GM19238 (cell line): Measurements from ENCODE around the gene RAB5B.
"Not testable (repeated sequence)": the region's sequence is repeated elsewhere in the genome, so short reads cannot be mapped to it uniquely, and the experiment has no call there.

ENCODE experiments used
- DNase-seq: peaks from one replicate; pipeline ENCODE4 v3.0.0; 2011; ENCODE audit warnings: low spot score; ENCODE audit not compliant: insufficient read length

The RAB5B gene

DNA sequence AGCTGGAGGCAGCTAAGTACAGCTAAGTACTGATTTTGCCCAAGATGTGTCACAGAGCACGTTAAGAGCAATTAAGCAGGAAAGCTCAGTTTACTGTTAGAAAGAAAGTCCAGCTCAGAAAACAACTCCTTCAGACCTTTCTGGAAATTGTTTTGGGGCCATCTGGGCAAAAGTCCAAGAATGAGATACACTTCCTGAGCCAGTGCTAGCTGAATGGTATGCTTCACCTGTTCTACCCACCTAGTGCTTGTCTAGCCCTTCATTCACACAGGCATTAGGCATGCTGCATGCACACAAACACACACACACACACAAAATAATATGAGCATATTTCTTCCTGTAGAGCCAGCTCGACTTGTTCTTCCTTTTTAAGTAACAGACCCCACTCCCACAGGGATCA lies 40.3 kb downstream of the RAB5B start:
- DNase-seq: no peak

DNA sequence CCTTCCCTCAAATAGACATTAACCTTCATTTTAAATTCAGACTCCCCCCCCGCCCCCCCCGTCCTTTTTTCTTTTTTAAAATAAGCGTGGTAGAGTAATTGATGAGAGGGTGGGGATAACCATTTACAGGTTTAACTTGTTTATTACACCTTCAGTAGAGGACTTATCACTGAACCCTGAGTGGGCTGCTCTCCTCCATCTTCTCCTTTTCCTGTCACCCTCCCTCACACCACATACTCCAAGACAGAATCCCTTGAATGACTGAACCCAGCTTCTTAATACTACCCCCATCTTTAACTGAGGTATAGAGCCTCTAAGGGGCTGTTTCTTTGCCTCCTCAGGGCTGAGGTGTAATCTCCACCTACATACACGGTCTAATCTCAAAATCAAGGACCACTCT lies 43.3 kb downstream of the RAB5B start:
- no peak for DNase-seq

DNA sequence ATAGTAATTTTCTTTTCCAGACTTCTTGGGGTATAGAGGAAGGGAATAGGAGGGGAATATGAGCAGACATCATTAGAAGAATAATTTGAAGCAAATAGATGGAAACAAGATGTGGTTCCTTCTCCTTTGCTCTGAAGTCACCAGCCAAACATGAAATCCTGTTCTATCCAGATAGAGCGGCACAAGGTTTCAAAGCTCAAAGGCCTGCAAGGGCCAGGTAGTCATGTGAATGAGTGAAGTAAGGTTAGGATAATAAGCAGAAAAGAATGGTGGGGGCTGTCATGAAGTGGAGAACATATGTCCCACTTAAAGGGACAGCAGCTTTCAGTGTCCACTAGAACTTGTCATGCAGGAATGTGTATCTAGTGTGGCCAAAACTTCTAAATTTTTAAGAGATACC lies 44.5 kb downstream of the RAB5B start:
- no peak for DNase-seq

DNA sequence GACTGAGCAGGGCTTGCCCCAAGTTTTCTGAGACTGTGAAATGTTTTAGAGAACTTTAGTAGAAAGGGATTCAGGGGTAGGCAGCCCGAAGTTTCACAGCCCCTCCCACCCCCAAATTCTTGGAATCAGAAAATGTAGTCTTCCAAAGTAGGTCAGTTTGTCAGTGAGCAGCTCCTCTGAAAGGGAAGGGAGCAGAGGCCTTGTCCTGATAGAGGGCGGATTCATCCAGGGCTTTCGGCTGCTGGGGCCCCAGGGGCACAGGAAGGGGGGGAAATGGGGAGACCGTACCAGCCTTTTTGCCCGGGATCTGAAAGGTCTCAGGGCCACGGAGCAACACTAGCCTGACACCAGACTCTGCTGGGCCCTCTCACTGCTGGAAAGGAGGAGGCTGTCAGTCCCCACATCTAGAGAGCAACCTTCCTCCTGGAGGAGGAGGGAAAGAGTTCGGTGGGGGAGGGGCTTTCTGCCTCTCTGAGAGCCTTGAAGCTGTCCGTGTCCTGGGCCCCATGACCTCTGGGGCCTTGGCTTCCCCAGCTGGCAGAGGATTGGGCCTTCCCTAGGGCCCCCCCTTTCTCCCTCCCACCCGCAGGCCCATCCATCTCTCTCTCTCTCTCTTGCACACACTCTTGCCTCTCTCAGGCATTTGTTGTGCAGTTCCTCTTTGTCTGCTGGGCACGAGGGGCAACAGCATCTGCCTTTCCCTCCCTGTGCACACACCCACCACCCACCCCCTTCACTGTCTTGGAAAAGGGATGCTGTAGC lies 46.7 kb downstream of the RAB5B start, which contains the start of gene IKZF4:
Gene IKZF4, plus strand, starts transcription at position 621 of the 762 bp plus-strand sequence. CDS start 451 bp downstream, outside the sequence.
- no peak for DNase-seq

DNA sequence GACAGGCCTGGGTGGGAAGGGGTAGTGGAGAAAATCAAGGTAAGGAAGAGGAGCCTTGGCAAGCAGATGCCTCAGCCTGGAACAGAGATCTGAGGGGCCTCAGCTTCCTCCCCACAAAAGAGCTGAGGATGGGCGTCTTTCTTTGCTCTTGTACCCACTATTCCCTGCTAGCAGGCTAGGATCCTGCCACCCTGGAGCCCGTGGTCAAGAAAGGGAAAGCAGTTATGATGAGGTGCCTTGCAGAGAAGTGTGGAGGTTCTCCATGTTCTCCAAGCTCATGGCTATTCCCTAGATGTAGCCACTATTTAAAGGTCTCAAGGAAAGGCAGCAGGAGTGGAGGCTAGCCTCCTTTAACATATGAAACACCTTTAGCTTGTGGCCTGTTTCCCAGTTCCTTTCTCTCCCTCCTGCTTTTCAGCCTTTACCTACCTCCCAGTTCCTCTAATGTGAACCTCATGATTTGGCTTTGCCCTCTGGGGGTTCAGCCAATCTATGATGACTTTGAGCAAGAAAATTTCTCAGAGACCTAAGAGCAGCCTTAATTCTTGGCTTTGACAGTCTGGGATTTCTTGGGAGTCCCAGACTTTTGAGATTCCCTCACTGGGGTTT lies 48.1 kb downstream of the RAB5B start:
- no peak for DNase-seq

DNA sequence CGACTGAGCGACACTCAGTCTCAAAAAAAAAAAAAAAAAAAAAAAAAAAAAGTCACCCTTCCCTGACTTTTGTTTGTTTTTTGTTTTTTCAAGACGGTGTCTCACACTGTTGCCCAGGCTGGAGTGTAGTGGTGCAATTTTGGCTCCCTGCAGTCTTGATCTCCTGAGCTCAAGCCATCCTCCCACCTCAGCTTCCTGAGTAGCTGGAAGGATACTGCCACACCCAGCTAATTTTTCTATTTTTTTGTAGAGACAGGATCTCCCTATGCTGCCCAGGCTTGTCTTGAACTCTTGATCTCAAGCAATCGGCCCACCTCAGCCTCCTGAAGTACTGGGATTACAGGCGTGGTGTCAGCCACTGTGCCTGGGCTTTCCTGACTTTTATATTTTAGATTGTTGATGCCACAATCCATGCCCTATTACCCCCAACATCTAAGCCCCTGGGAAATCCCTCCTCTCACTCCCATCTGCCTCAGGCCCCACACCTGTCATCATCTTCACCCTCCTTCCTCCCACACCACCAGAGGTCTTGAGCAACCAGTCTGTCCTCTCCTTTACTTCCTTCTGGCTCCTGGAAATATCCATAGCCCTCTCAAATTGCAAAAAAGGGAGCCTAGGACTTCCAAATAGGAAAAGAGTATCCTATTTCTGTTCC lies 54.8 kb downstream of the RAB5B start:
- DNase-seq: no peak

DNA sequence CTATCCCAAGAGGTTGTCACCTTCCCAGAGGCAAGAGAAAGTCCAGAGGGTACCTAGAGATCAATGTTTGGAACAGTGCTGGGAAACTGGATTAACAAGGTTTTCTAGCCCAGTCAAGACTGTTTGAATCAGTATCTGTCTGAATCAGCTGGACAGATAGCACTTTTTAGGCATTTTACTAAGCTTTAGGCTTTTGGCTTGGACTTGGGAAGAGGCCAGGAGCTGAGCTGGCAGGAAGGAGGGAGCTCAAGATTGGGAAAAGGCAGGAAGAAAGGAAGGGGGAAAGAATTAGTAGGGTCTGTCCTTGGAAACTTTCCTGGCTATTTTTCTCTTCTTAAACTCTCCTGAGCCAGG lies 55.3 kb downstream of the RAB5B start:
- no peak for DNase-seq

DNA sequence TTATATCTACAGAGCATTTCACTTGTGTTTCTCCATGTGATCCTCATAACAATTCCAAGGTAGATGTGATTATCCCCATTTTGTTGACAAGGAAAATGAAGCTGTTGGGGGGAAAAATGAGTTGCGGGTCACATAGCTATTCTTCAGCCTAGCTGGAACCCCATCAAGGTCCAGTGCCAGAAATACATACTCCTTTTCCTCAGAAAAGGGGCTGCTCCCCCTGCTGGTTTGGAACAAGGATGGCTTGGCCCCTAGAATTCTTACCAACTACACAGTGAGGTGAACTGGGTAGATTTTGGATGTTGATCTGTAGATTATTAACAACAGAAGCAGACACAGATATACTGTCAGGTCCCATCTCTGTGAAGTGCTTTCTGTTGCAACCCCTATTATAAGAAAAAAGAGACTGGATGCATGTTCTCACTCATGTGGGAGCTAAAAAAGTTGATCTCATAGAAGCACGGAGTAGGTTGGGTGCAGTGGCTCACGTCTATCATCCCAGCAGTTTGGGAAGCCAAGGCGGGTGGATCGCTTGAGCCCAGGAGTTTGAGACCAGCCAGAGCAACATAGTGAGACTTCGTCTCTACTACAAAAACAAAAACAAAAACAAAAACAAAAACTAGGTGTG lies 55.9 kb downstream of the RAB5B start:
- peak; percentile 41 for DNase-seq

DNA sequence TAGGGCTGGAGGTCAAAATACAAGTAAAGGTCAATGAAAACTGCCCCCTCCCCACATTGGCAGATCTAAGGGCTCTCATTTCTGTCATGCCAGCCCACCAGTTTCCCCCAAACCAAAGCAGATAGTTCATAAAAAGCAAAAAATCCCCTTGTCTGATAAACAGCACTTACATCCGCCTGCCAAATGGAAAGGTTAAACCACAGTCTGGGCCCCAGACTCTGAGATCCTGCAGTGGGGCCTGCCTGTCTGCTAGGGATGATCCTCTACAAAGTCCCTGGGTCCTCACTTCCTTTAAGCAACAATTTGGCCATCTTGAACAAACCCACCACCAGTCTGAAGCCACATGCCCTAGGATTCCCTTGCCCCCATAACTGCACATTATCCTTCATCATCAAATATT lies 58.1 kb downstream of the RAB5B start:
- DNase-seq: no peak

DNA sequence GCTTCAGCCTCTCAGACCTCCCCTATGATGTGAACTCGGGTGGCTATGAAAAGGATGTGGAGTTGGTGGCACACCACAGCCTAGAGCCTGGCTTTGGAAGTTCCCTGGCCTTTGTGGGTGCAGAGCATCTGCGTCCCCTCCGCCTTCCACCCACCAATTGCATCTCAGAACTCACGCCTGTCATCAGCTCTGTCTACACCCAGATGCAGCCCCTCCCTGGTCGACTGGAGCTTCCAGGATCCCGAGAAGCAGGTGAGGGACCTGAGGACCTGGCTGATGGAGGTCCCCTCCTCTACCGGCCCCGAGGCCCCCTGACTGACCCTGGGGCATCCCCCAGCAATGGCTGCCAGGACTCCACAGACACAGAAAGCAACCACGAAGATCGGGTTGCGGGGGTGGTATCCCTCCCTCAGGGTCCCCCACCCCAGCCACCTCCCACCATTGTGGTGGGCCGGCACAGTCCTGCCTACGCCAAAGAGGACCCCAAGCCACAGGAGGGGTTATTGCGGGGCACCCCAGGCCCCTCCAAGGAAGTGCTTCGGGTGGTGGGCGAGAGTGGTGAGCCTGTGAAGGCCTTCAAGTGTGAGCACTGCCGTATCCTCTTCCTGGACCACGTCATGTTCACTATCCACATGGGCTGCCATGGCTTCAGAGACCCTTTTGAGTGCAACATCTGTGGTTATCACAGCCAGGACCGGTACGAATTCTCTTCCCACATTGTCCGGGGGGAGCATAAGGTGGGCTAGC lies 60.9 kb downstream of the RAB5B start:
- no peak for DNase-seq

DNA sequence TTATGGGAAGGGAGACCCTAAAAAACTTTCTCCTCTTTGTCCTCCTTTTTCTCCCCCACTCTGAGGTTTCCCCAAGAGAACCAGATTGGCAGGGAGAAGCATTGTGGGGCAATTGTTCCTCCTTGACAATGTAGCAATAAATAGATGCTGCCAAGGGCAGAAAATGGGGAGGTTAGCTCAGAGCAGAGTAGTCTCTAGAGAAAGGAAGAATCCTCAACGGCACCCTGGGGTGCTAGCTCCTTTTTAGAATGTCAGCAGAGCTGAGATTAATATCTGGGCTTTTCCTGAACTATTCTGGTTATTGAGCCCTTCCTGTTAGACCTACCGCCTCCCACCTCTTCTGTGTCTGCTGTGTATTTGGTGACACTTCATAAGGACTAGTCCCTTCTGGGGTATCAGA lies 63.3 kb downstream of the RAB5B start:
- DNase-seq: no peak

DNA sequence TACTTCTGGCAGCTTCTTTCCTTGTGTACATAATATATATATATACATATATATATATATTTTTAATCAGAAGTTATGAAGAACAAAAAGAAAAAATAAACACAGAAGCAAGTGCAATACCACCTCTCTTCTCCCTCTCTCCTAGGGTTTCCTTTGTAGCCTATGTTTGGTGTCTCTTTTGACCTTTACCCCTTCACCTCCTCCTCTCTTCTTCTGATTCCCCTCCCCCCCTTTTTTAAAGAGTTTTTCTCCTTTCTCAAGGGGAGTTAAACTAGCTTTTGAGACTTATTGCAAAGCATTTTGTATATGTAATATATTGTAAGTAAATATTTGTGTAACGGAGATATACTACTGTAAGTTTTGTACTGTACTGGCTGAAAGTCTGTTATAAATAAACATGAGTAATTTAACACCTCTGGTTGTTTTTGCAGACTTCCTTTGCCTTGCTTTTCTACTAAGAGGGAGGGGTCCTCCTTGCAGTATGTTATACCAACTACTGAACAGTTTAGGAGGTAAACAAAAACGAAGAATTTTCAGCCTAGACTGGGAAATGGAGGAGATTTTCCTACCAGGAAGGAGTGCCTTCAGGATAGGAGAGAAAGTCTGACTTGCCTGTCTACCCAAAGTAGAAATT lies 64.3 kb downstream of the RAB5B start:
- DNase-seq: no peak

DNA sequence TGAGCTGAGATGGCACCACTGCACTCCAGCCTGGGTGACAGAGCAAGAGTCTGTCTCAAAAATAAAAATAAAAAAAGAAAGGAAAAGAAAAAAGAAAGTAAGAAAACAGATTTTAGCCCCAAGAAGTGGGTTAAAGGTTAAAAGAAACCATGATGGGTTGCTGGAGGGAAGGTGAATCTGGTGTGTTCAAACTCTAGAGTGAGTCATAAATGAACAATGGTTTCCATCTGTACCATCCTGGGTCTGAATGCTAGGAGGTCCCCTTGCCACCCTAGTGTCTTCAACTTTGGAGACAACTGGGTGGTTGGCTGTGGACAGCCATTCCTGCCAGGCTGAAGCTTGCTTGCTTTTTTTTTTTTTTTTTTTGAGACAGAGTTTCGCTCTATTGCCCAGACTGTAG lies 66.3 kb downstream of the RAB5B start:
- no peak for DNase-seq

DNA sequence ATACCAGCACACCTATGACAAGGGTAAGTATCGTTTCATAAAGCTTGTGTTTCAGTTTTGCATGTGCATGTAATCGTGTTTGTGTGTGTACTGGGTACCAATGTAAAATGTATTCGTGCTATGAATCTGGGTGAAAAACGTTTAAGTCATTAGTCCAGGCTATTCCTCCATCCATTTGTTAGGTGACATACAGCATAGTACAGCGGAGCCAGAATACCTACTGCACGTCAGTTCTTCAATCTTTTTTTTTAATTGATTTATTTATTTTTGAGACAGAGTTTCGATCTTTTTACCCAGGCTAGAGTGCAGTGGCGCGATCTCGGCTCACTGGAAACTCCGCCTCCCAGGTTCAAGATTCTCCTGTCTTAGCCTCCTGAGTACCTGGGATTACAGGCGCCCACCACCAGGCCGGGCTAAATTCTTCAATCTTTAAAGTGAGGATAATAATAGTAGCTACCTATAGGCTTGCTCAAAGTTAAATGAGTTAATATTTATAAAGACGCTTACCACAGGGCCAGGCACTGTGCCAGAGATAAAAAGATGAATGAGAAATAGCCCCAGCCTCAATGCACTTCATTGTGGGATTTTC lies 67.2 kb downstream of the RAB5B start:
- DNase-seq: no peak

DNA sequence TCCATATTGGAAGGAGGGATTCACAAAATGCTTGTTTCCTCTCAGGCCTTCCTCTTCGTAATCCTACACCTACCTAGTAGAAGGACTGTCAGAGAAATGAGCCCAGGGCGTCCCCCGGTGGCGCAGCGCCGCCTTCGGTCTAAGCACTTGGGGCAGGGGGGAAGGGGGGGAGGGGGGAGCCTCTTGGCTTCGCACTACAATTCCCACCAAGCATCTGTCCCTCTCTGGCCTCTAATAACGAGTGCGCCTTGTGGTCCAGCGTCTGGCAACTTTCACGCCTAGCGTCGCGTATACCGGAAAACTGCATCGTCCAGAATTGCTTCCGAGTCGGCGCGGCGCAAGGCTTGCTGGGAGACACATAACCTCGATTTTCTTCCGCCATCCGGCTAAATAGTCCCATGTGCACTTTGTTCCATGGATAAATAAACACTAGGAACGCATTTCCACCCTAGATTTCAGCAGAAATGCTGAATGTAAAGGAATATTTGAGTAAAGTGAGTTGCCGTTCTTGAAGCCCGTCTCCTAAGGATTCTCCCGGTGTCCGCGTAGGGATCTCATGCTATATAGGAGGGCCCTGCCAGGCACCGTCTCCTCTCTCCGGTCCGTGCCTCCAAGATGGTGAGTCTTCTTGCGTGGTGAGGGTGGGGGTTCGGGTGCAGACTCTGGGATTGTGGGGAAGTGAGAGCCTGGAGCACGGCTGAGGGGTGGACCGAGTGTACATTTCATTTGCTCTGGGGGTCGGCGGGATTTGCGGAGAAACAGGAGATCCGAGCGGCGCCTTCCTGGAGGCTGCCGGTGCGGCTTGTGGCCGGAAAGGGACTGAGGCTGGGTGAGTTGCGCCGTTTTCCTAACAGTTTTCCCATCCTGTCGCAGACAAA lies 67.9 kb downstream of the RAB5B start, which contains the start of gene RPS26:
Gene RPS26, plus strand, starts transcription at position 367 of the 878 bp plus-strand sequence. Its CDS starts 249 bp downstream, at position 616.
- peak; percentile 69 for DNase-seq

DNA sequence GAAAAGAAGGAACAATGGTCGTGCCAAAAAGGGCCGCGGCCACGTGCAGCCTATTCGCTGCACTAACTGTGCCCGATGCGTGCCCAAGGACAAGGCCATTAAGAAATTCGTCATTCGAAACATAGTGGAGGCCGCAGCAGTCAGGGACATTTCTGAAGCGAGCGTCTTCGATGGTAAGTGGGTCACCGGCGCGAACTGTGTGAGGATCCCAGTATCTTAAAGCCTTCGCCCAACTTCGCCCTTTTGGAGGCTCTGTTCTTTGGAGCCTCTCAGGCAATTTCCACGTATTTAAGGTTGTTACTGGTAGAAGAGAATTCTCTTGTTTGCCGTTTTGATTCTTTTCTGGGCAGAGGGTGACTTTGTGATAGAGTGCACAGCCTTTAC lies 68.5 kb downstream of the RAB5B start:
- DNase-seq: not testable (repeated sequence)

DNA sequence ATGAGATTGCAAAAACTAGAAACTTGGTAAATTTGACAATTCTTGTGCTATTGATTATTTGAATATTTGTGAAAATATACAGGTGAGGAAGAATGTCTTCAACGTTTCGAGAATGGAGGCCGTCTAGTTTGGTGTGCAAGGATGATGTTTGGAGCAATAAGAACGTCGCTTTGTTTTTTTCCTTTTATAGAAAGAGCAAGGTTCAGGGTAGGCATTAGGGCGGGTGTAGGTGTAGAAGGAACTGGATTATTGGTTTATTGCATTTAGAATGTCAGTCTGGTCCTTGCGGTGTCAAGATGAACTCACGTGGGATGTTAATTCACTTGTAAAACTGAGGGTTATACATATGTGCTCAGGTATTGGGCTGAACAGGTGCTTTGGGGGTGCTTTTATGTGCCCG lies 69.0 kb downstream of the RAB5B start:
- no peak for DNase-seq
